HG03095 (cell line): Measurements from ENCODE around the gene ALPL.

Experiments
- ATAC-seq: cut with Tn5 transposase; IDR thresholded peaks from one replicate; pipeline ENCODE4 v1.9.1; 2021; ENCODE audit warnings: moderate library complexity; ENCODE audit not compliant: unreplicated experiment

Gene ALPL

DNA sequence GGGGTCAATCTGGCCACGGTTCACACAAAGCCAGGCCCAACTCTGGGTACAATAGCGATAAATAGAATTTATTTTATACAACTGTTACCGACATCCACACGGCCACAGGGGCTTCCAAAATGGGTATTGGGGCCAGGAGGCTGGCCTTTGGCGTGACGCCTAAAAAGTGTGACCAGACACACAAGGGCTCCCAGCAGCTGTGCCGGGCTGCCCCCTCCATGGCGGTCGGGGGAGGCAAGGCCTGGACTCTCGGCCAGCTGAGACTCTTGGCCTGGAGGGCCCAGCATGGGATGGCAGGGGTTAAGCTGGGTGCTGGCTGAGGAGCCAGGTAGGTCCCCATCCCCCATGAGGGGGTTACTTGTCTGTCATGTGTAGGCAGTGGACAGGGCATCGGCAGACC is 87.0 kb downstream of the ALPL start:
- no peak for ATAC-seq

DNA sequence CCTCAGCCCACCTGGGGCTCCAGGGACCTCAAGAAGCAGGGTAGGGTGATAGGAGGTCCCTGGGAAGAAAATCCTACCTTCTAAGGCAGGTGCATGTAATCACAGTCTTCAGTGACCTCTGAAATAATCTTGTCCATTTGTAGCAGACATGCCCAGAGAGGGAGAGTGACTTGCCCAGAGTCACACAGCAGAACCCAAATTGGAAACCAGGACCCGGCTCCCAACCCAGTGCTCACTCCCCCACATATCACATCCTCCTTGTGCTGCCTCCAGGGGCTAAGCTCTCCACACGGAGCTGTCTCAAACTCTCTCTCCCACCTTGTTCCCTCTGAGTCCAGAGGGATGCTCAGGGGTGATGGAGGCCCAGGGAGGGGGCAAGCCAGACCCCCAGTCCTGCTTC is 87.4 kb downstream of the ALPL start:
- ATAC-seq, result no peak

DNA sequence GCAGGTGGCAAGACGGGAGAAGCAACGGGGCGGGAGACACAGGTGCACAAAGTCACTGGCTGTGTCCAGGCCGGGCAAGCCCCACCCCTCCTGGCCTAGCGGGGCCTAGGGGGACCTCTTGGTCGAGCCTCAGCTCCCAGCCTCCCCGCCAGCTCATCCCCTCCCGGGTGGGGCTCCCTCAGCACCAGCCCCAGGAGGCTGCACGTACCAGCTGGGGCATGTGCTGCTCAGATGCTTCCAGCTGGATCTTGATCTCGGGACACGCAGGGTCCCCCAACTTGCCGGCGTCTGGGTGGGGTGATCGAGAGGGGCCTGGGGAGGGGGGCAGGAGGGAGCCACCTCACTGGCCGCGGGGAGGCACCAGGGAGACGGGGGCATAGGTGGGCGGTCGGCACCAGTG is 88.5 kb downstream of the ALPL start:
- no peak for ATAC-seq

DNA sequence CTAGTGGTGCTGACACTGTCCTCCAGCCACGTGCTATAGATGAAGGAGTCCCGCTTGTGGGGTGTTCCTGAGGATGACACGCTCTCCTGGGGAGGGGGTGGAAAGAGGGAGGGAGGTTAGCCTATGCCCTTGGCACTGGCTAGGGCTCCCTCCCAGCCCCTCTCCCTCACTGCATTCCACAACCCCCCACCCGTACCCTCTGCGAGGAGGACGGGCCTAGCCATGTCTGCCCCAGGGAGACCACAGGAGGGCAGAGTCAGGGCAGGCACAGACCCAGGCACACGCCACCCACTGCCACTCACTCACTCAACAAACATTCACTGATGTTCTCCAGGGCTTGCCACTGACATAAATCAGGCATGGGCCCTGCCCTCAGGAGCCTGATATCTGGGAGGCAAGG is 89.2 kb downstream of the ALPL start:
- ATAC-seq, result no peak

DNA sequence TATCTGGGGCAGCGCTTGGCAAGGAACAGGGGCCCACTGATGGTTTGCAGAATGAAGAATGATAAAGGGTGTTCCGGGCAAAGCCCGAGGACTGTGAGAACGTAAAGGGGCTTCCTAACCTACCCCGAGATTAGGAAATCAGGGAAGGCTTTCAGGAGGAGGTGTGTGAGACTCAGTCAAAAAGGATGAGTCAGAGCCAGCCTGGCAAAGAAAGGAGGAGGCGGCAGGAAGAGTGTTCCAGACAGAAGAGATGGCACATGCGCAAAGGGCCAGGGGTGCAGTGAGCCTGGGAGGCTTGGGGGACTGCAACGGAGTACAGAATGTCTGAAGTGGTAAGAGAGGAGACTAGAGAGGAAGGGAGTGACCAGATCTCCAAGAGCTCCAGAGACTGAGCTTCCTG is 89.7 kb downstream of the ALPL start:
- ATAC-seq, result no peak

DNA sequence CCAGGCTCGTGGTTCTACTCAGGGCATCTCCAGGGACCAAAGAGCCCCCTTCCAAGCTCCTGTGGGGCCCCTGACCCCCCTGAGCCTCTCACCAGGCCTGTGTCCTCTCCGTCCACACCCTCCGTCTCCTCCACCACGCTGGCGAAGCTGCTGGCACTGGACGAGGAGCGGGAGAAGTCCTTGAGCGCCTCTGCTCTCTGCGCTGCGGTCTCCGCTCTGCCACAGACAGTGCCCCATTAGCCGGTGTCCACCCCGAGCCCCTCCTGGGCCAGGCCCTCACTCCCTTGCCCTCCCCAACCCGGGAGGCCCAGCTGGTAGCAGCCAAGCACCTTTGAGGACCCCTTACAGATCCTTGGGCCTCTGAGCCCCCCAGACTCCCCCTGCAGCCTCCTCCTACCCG is 90.2 kb downstream of the ALPL start:
- ATAC-seq, result no peak

DNA sequence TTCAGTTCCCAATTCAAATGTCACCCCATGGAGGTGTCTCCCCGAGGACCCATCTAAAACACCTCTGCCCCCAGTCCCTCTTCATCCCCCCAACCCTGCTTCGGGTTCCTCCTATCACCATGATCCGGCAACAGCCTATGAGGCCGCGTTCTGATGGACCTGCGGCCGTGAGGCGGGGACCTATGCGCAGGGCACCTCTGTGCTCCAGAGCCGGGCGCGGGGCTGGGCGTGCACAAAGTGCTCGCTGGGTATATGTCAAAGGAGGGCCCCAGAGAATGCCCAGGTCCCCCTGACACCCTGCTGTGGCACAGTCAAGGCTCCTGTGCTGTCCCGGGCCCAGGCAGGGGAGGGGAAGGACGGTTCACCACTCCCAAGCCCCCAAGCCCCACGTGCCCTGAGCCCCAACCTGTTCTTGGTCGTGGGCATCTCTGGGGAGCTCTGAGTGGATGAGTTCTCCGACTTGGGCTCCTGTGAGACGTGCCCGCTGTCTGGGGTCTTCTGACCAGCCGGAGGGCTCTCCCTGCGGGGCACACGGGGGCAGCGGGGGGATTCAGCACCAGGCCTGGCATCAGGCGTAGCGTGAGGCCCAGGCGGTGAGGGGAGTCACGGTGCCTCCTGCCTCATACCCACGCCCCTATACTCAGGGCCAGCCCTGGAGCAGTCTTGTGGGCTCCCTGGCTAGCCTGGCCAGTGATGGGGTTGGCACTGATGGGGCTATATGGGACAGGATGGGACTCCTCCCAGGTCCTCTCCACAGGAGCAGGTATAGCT is 92.2 kb downstream of the ALPL start:
- ATAC-seq, result no peak

DNA sequence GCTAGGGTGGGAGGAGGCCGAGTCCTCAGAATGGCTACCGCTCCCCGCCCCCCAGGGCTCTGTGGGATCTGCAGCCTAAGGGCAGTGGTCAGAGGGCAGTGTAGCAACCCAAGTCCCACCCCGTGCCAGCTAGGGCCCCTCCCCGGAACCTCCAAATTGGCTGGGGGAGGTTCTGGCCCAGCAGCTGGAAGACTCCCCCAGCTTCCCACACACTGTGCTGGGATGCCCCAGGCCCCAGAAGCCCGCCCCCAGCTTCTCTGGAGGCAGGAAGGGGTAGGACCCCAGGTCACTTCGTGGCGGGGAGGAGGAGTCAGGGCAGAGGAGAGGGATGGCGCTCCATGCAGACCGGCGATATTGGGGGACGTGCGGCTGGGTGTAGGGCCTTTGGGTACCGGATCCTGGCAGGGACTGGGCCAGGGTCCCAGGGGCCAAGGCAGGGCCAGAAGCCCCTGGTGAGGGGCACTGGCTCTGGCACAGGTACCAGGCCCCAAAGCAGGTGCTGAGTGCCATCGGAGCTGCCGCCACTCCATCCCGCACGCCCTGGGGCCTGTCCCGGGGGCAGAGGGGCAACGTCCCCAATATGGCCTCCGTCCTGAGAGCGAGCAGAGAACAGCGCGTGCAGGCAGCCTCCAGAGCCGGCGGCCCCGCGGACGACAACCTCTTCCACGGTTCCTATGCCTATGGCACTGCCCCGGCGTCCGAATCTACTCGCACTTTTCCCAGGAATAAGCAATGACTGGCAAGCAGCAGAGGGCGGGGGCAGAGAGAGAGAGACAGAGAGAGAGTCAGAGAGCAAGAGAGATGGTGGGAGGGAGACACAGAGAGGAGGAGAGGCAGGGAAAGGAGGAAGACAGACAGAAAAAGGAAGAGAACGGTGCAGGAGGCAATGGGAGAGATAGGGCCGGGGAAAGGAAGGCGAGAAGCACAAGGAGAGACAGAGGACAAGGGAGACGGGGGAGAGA is 94.2 kb downstream of the ALPL start:
- ATAC-seq, result no peak

DNA sequence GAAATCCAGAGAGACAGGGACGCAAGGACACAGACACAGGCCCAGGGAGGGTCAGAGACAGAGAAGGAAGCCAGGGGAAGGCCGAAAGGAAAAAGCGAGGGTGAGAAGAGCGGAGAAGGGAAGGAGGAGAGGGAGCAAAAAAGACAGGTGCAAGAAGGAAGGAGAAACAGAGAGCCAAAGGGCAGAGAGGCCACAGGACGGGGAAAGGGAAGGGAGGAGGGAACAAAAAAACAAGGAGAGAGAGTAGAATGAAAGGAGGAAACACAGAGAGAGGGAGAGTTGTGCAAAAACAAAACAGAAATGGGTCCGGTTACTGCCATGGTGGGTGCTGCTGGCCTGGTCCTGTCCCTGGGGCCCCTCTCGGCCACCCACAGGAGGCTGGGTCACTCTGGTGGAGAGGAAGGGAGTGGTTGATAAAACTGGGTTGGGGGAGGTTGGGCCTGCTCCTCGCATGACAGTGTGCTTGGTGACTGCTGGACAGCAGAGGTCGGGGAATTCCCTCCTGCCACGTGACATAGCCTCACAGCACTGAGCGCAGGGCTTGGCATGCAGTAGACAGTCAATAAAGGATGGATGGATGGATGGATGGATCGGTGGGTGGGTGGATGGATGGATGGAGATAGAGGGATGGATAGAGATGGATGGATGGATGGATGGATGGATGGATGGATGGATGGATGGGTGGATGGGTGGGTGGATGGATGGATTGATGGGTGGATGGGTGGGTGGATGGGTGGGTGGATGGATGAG is 95.2 kb downstream of the ALPL start:
- ATAC-seq, result no peak

DNA sequence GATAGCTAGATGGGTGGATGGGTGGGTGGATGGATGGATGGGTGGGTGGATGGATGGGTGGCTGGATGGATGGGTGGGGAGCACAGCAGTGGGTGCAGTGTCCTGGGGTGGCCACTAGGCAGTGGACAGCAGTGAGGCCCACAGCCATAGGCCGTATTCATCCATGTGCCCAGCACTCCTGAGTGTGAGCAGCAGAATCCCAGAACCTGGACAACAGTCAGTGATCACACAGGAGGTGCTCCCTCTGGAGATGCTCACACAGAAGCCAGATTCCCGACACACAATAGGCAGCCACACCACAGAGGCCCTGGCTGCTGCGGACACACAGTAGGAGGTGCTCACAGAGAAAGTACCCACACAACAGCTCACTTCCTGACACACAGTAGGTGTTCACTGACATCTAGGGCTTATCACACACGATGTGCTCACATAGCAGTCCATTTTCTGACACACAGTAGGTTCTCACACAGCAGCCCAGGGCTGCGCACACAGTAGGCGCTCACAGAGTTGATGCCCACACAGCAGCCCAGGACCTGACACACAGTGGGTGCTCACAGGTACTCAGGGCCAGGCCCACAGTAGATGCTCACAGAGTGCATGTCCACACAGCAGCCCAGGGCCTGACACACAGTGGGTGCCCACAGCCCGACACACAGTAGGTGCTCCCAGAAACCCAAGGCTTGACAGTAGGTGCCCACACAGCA is 95.9 kb downstream of the ALPL start:
- ATAC-seq, result no peak

DNA sequence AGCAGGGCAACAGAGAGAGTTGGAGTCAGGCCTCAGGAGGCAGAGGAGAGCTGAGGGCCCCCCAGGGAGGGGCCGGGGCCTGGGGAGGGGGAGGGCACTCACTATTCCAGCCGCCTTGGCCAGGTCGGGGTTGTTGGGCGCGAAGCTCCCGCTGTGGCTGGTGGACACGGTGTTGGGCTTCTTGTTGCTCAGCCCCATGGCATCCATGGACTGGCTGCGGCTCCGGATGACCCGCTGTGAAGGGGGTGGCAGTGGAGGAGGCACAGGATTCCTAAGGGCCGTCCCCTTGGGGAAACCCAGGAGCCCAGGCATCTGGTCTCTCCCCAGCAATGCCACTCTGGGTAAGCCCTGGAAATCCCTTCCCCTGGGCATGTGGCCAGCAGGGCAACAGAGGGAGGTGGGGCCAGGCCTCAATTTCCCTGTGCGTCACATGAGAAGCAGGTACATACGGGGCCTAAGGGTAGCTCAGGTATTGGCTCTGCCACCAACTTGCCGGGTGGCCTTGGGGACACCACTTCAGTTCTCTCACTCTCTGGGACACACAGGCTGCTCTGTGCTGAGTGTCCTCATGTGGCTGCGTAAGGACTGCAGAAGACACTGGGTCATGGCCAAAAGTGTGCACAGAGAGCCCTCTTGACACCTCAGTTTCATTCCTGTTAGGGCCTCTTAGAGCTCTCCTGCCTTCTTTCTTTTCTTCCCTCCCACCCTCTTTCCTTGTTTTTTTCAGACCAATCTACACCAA is 96.9 kb downstream of the ALPL start:
- no peak for ATAC-seq

DNA sequence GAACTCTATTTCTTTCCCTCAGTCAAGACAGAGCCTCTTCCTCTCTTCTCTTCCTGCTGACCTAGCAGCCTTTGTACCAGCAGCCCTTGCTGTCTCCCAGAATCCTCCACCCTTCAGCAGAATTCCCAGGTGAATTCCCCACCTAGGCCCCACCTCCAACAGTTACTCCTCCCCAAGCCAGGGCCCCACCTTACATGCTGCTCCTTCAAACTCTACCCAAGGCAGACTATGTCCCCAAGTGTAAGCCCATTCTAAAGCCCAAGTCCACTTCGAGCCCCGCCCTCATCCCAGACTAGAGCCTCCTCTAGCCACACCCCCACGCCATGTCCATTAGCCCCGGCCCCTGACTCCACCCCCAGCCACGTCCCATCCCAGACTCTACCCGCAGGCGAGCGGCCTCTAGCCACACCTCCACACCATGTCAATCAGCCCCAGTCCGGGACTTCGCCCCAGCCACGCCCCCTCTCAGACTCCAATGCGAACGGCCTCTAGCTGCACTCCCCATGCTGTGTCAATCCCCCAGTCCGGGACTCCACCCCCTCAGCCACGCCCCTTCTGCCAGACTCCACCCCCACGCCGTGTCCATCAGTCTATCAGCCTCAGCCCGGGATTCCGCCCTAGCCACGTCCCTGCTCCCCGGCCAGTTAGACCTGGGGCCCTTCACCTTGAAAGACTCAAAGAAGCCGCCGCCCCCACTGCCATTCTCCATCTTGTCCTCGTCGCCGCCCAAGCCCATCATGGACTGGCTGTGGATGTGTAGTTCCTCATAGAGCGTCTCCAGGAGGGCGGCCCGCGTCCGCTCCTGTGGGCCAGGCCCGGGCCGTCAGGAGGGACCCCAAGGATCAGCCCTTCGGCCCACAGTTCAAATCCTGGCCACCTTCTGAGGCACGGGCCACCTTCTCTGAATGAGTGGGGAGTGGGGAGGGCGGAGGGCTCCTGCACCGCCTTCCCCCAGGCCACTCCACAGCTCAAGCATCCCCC is 98.6 kb downstream of the ALPL start:
- ATAC-seq, result no peak

DNA sequence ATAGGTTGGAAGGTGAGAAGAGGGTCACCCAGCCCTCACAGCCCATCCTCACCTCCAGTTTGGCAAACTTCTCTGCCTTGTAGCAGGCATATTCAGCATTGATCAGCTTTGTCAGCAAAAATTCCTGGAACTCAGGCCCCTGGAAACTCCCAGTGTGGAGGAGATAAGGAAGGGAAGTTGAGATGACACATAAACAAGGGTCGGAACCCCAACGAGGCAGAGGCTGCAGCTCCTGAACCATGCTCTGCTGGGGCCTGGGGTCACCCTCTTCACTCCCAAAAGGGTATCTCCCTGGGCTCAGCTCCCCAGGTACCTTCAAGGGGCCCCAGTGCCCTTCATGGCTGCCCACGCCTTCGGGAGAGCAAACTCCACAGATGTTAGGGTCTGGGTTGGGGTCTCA is 99.6 kb downstream of the ALPL start:
- ATAC-seq, result no peak

DNA sequence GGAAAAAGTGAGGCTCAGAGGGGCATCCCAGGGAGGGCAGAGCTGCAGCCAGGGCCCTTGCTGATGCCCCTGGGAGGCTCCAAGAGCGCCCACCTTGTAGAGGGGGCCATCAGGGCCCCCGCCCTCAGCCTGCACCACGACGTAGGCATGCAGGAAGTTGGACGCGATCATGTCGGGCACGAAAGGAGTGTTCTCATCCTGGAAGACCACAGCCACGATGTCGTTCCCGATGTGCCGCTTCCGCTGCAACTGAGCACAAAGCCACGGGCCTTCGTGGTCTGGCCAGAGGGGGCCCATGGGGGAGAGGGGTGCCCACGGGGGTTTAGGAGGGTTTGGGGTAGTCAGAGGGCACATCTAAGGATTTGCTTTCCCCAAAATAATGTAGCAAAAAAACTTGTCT is 100.8 kb downstream of the ALPL start:
- ATAC-seq, result no peak

DNA sequence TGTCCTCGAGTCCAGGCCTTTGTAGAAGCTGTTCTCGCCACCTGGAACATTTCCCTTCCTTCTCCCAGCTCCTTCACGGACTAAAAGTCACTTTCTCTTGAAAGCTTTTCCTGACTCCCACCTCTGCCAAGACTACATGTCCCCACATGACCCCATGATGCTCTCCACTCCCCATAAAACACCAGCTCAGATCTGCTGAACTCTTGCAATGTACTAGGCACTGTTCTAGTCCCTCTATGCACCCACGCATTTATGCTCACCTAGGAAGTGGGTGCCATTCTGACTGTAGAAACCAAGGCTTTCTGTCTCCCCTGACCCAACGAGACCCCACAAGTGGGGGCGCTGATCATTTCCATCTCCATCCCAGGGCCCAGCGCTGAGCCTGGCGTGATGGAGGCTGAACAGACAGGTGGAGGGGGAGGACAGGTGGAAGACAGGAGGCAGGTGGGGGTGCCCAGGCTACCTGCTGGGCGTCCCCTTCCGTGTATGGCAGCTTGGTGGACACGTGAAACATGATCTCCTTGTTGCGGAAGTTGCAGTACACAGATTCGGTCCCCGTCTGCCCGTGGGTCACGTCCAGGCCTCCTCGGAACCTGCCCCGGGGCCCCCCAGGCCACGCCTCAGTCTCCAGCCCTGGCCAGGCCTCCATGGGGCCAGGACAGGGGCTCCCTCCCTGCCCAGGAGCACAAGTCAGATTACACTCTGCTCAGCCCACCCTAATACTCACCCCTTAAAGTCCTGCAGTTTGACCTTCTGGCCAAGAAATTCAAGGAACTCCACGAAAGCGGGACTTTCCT is 102.0 kb downstream of the ALPL start:
- no peak for ATAC-seq

DNA sequence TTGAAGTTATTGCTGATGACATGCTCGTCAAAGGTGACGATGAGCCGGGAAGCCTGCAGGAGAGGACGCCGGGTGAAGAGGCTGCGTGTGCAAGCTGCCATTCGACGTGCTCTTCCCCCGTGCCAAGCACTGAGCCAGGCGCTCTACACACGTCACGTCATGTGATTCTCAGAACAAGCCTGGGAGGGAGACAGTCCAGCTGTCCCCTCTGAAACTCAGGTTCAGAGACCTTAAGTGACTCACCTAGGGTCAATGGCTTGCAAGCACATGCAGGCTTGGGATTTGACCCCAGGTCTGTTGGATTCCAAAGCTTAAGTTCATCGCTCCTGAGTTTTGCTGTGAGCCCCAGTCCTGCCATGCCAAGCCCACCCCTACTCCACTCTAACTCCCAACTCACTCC is 102.8 kb downstream of the ALPL start:
- no peak for ATAC-seq

DNA sequence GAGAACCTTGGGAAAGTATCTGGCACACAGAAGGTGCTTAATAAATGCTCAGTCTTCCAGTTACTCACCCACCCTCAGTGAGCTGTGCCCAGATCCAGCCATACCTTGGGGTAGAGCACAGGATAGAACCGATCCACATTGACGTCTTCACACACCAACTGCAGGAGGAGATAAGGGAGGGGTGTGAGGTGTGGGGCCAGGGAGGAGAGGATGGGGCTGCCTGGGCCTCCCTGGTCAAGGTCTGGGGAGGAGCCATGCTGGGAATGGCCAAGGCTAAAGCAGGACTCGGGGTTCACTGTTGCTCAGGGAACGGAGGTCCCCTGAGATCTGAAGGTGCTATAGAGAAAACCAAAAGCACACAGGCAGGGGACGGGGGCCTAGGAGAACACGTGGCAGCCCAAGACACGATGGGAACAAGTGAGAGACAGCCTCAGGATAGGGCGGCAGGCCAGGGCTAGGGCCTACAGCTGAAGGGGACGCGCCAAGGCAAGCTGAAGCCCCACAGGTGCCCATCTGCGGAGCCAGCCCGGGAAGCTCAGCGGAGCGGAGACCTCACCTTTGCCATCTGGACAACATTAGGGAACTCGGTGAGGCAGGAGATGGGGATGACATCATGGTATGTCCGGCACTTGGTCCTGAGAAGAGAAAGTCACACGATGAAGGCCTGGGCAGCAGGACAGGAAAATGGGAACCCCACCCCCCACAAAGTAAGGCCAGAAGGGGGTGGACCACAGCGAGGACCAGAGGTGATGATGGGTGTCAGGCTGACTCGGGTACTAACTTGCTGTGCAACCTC is 104.0 kb downstream of the ALPL start:
- ATAC-seq, result no peak
